NCI-H1105 (cell line): ENCODE results near the gene EHD2.
"Not testable (repeated sequence)": the region's sequence is repeated elsewhere in the genome, so short reads cannot be mapped to it uniquely, and the experiment has no call there.

Experiments
- DNase-seq: peaks from one replicate; lab custom pipeline; 2025; lab: John Stamatoyannopoulos, UW

EHD2 gene

GRCh38 chr19:47749326-47749725 lies 36.1 kb downstream of the EHD2 start:
- DNase-seq: no peak

DNA sequence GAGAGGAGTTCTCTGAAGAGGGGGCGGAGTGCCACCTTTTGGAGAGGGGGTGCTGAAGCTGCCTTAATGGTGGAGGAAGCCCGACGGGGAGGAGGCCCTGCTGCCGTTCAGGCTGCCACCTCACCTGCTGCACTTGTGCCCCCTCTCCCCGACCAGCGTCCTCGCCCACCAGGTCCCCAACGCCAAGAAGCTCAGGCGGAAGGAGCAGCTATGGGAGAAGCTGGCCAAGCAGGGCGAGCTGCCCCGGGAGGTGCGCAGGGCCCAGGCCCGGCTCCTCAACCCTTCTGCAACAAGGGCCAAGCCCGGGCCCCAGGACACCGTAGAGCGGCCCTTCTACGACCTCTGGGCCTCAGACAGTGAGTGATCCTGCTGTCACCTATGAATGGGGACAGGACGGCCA lies 37.5 kb downstream of the EHD2 start:
- no peak for DNase-seq

GRCh38 chr19:47752440-47753211 lies 39.4 kb downstream of the EHD2 start:
- no peak for DNase-seq

DNA sequence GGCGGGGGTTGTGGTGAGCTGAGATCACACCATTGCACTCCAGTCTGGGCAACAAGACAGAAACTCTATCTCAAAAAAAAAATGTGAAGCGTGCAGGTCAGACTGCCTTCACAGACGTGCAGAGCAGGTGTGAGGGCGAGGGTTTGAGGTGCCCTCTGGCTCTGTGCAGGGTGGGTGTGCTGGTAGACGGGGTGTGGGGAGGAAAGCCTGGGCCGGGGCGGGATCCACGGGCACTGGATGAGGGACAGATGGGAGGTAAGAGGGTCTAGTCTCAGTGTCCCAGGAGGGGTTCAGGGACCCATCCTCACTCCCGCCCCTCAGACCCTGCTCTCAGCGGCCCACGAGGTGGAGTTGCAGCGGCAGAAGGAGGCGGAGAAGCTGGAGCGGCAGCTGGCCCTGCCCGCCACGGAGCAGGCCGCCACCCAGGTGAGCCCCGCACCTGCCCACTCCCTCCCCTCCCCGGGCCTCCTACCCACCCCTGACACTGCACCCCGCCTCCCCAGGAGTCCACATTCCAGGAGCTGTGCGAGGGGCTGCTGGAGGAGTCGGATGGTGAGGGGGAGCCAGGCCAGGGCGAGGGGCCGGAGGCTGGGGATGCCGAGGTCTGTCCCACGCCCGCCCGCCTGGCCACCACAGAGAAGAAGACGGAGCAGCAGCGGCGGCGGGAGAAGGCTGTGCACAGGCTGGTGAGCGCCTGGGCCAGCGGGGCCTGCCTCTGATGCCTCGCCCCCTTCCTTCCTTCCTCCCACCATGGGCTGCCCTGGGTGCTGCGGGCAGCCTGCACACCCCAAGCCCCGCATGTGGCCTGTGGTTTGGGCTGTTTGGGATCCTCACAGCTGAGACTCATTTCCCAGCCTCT lies 41.2 kb downstream of the EHD2 start:
- no peak for DNase-seq

DNA sequence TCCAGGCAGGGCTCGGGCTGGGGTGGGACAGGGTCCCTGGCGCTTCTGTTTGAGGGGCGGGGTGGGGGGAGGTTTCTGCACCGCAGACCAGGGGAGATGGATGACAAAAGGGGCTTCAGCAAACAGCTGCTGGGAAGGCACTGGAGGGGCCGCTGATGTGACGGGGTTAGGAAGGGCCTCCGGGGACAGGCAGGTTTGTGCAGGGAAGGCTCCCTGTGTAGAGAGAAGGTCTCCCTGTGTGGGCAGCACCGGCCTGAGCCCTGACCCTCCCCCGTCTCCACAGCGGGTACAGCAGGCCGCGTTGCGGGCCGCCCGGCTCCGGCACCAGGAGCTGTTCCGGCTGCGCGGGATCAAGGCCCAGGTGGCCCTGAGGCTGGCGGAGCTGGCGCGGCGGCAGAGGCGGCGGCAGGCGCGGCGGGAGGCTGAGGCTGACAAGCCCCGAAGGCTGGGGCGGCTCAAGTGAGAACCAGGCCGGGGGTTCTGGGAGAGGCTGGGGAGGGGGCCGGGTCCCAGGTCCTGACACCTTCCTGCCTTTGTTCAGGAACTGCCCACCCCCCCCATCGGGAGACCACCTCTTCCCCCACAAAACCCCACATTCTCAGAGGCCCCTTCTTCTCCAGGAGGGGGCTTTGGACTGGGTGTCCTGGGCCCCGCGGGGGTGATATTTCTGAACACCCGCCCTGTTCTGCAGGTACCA lies 42.0 kb downstream of the EHD2 start:
- no peak for DNase-seq

DNA sequence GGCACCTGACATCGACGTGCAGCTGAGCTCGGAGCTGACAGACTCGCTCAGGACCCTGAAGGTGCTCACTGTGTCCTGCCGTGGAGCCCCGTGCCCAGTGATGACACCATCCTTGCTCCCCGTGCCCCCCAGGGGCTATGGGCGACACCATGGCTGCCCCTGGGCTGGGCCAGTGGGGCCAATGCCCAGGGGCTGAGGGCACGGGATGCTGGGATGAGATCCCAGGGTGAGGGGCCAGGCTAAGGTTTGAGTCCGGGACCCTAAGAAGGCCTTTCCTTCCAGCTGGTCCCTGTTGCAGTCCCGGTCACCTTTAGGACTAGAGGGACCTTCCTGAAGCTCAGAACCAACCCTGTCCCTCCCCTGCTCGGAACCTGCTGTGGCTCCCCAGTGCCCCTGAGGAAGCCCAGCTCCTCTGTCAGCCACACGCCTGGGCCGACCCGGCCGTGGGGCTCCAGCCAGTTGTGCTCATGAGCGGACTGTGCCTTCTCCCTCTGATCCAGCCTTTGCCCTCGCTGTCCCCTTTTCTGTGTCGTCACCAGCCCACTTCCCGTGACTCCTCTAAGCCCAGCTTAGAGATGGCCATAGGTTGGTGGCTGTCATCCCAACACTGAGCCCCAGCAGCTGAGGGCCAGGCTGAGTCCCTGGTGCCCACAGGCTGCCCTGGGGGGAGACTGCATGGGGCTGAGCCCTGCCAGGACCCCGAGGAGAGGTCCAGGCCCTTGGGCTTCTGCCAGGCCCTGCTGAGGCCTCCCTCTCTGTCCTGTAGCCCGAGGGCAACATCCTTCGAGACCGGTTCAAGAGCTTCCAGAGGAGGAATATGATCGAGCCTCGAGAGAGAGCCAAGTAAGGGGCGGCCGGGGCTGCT lies 42.8 kb downstream of the EHD2 start:
- DNase-seq: no peak

DNA sequence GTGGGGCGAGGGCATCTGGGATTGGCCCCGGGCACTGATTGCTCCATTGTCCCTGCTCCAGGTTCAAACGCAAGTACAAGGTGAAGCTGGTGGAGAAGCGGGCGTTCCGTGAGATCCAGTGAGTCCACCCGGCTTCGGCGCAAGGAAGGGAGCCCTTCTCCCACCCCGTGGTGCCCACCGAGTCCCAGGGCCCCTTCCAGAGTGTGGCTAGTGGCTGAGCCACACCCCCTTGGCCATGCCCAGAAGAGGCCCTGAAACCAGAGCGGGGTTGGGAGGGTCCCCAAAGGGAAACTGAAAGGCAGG lies 43.4 kb downstream of the EHD2 start:
- DNase-seq: no peak

DNA sequence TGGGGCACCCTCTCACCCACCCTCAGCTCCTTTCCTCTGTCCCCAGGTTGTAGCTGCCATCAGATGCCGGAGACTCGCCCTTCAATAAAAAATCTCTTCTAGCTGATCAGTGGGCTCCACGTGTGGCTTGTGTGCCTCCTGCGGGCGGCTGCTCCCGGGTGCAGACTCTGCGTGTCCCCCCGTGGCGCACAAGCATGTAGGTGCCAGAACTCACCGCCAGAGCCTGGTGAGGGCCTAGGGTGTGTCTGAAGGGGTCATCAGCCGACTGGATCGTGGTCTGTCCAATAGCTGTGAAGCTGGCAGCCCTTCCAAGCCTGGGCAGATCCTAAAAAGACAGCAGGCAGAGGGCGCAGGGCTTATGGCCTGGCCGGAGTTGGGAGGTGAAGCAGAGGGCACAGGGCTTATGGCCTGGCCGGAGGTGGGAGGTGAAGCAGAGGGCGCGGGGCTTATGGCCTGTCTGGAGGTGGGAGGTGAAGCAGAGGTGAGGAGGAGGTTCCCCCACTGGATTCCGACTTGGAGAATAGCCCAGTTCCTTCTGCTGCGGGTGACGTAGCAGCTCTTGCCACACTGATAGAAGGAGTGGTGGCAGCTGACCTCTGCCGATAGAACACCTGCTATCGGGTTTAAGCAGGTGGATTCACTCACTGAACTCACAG lies 43.9 kb downstream of the EHD2 start:
- DNase-seq: no peak

- DNase-seq: no peak
These were observed 44.6 kb downstream of the EHD2 start for GRCh38 chr19:47757617-47758442.

- DNase-seq: no peak
These were observed 45.2 kb downstream of the EHD2 start for GRCh38 chr19:47758443-47758804.

- DNase-seq: no peak
These were observed 47.4 kb downstream of the EHD2 start for GRCh38 chr19:47760632-47760999.

DNA sequence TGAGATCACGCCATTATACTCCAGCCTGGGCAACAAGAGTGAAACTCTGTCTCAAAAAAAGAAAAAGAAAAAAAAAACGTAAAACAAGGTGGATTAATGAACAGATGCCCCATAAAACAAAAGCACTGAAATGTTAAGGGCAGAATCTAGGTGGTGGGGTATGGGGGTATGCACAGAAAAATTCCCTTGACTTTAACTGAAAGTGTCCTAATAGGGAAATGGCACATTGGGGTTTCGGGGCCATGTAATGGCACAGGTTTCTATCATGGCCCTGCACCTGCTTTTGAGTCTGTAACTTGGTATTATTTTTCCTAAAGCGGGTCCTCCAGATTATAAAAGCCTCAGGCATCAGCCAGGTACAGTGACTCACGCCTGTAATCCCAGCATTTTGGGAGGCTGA lies 48.3 kb downstream of the EHD2 start:
- no peak for DNase-seq

DNA sequence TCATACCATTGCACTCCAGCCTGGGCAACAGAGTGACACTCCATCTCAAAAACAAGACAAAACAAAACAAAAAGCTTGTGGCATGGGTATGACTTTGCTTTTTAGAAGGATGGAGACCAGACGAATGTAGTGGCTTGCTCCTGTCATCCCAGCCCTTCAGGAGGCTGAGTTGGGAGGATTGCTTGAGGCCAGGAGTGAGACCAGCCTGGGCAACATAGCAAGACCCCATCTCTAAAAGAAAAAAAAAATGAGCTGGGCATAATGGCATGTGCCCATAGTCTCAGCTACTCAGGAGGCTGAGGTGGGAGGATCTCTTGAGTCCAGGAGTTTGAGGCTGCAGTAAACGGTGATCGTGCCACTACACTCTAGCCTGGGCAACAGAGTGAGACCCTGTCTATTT lies 48.9 kb downstream of the EHD2 start:
- DNase-seq: no peak

GRCh38 chr19:47762615-47763308 lies 49.5 kb downstream of the EHD2 start:
- no peak for DNase-seq

DNA sequence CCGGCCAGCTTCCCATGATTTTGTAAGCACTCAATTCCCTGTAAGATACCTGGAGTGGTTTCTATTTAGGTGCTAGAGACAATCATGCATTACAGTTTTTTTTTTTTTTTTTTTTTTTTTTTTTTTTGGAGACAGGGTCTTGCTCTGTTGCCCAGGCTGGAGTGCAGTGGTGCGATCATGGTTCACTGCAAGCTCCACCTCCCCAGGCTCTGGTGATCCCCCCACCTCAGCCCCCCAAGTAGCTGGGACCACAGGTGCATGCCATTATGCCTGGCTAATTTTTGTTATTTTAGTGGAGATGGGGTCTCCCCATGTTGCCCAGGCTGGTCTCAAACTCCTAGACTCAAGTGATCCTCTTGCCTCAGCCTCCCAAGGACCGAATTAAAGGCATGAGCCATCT lies 51.5 kb downstream of the EHD2 start:
- not testable (repeated sequence) for DNase-seq

DNA sequence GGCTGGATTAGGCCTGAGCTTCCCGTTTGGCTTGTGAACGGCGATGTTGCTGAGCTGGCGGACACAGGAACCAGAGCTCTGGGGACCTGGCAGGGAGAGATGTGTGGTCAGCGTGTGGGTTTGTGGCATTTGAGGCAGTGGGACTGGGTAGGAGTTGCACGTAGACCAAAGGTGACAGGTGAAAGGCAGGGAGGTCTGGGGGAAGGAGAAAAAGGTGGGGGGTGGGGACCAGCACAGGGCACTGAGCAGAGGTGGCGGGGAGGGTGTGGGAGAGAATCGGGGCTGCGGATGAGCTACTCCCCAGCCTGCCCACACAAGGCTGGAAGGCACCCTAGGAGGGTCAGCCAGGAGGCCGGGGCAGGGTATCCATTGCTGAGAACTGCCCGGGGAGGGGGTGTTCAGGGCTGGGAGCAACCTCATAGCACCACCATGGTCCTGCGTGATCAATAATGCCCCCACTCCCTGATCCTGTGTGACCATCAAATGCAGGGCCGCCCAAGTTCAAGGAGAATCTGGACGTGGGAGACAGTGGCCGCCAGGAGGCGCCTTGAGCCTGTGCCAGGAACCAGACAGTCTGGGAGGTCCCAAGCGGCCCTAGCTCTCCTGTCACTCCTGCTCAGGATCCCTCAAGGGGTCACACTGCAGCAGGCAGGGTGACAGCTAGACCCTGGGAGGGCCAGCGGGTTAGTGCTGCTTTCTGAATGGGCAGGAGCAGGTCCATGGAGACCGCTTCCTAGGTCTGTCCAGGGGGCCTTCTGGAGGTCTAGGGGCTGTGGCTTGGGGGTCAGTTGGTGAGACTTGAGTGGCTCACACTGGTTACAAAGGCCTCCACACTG lies 52.5 kb downstream of the EHD2 start:
- no peak for DNase-seq

GRCh38 chr19:47766359-47766620 lies 53.1 kb downstream of the EHD2 start:
- DNase-seq: no peak

- no peak for DNase-seq
These were observed 53.4 kb downstream of the EHD2 start for GRCh38 chr19:47766670-47767069.

DNA sequence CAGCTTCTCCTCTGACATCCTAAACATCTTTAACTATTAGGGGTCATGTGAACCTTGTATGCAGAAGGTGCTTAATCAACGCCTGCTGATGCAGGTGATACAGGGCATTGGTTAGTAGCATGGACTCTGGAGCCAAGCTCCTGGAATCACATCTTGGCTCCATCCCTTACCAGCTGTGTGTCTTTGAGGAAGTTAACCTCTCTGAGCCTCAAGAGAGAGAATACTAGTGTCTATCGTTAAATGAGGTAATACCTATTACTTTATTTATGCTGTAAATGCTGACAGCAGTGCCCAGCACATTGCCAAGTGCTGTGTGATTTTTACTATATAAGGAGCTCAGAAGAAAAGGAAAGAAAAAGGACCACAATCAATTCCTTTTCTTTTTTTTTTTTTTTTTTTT lies 54.1 kb downstream of the EHD2 start:
- no peak for DNase-seq

- DNase-seq: no peak
These were observed 55.4 kb downstream of the EHD2 start for GRCh38 chr19:47768604-47769003.
